H1 (cell line): ENCODE data around the gene TMEM131L. TPM values are rescaled to one million over a fixed set of nuclear protein-coding genes. Genes with fewer than 3 reads are reported as not detected.

Source experiments
- CHD2 ChIP-seq: IDR thresholded peaks from 2 replicates; pipeline ENCODE4 v1.6.1; 2012; ENCODE audit warnings: low read length, improper control_type of control experiment
- HDAC6 ChIP-seq: IDR thresholded peaks from one replicate; pipeline ENCODE4 v1.7.1; 2012; ENCODE audit warnings: low read depth, mild to moderate bottlenecking, inconsistent platforms, low read length, moderate library complexity
- polyA plus RNA-seq, 7 experiments: library from polyadenylated mRNA; depleted of rRNA in 3 of 7; stranded (reverse) in 5 of 7; unstranded in 2 of 7; fragments of >200 nt in 5 of 7; fragments of 200-250 nt in 2 of 7; gene quantifications; 1 replicate in 5 of 7; 2 replicates in 1 of 7; 4 replicates in 1 of 7; pipeline versions ENCODE4 v1.2.1 to v1.2.3, GENCODE V29; 2011 to 2013; ENCODE audit warnings: missing spikeins in 2 of 7, mixed read lengths in 2 of 7
- total RNA-seq: library from RNA; stranded (reverse); fragmentation: NEBNext Ultra II Directional; extraction: Animal tissue kit (Norgen Biotek cat#: 25700); gene quantifications from 2 replicates; pipeline ENCODE4 v1.2.1, GENCODE V29; 2021
- TF ChIP-seq, protein P1 (sequence below): IDR thresholded peaks from 2 replicates; pipeline ENCODE4 v1.6.1; 2012; ENCODE audit warnings: low read length, inconsistent platforms

Gene TMEM131L
- total and polyA plus RNA-seq, 2 of the 8 experiments (the other 6 are each of a cell fraction or from before 2014, with no cell fraction given): 14.3 to 26.1 TPM

DNA sequence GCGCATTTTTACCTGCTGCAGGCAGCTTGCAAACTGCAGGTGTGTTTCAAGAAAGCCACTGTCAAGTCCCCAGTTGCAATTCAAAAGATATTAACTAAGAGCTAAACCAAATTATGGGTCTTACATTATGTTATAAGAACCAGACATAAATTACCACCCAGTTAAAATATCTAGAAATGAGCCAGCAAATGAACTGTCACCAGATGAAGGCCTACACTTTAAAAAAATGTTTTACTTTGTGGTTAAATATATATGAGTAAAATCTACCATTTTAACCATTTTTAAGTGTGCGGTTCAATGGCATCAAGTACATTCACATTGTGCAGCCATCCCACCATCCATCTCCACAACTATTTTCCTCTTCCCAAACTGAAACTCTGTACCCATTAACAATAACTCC, 32.0 kb upstream of the TMEM131L start (continued):
- TF ChIP-seq, protein P1, sequence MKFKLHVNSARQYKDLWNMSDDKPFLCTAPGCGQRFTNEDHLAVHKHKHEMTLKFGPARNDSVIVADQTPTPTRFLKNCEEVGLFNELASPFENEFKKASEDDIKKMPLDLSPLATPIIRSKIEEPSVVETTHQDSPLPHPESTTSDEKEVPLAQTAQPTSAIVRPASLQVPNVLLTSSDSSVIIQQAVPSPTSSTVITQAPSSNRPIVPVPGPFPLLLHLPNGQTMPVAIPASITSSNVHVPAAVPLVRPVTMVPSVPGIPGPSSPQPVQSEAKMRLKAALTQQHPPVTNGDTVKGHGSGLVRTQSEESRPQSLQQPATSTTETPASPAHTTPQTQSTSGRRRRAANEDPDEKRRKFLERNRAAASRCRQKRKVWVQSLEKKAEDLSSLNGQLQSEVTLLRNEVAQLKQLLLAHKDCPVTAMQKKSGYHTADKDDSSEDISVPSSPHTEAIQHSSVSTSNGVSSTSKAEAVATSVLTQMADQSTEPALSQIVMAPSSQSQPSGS: no peak
- TF ChIP-seq CHD2: no peak
- no peak for TF ChIP-seq HDAC6
